ENCODE measurements around the gene SEMG2. TPM values are rescaled to one million over a fixed set of nuclear protein-coding genes. Genes with fewer than 3 reads are reported as not detected.
A peak's percentile ranks its signal among the peaks of the same experiment; 100 is the strongest.

Gene SEMG2
- total and polyA plus RNA-seq, 2 of the 13 experiments (the other 11 are each of a cell fraction or from before 2014, with no cell fraction given), result not detected

- TF ChIP-seq, protein P1, sequence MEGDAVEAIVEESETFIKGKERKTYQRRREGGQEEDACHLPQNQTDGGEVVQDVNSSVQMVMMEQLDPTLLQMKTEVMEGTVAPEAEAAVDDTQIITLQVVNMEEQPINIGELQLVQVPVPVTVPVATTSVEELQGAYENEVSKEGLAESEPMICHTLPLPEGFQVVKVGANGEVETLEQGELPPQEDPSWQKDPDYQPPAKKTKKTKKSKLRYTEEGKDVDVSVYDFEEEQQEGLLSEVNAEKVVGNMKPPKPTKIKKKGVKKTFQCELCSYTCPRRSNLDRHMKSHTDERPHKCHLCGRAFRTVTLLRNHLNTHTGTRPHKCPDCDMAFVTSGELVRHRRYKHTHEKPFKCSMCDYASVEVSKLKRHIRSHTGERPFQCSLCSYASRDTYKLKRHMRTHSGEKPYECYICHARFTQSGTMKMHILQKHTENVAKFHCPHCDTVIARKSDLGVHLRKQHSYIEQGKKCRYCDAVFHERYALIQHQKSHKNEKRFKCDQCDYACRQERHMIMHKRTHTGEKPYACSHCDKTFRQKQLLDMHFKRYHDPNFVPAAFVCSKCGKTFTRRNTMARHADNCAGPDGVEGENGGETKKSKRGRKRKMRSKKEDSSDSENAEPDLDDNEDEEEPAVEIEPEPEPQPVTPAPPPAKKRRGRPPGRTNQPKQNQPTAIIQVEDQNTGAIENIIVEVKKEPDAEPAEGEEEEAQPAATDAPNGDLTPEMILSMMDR (CRISPR knock-in tag; IDR thresholded peaks at IDR 0.05), result peak; percentile 64
- no peak for TF ChIP-seq FOXC1 (CRISPR knock-in tag; IDR thresholded peaks at IDR 0.05; ENCODE audit: borderline replicate concordance)
- TF ChIP-seq, protein P2, sequence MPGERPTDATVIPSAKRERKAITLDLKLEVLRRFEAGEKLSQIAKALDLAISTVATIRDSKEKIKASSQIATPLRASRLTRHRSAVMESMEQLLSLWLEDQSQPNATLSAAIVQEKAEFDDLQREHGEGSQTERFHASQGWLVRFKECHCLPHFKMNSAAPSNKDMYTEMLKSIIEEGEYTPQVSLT (CRISPR knock-in tag; IDR thresholded peaks at IDR 0.05; ENCODE audit: borderline replicate concordance, low read depth), result no peak
- TF ChIP-seq STAG1 (CRISPR knock-in tag; IDR thresholded peaks at IDR 0.05), result peak; percentile 55
- 0 out of 2 replicates have a peak, but pooled peaks have one; percentile 37 for TF ChIP-seq ZNF280D (CRISPR knock-in tag; IDR thresholded peaks at IDR 0.05)
- TF ChIP-seq, protein P3, sequence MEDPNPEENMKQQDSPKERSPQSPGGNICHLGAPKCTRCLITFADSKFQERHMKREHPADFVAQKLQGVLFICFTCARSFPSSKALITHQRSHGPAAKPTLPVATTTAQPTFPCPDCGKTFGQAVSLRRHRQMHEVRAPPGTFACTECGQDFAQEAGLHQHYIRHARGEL (CRISPR knock-in tag; IDR thresholded peaks at IDR 0.05), result no peak
Observed at GRCh38 chr20:45229264-45230056, 8.3 kb downstream of the SEMG2 start (continued).
